A549 (cell line): ENCODE data around the gene TPBGL. TPM values are rescaled to one million over a fixed set of nuclear protein-coding genes. Genes with fewer than 3 reads are reported as not detected.

Experiments
- ATAC-seq, 2 experiments: fragments of 200-7000 bp in 1 of 2; fragments of >200 bp in 1 of 2; cut with Nextera tagmentation in 1 of 2; cut with Tn5 transposase in 1 of 2; 3 replicates each; pipeline versions ENCODE4 v1.8.0 to v1.9.1; 2018 to 2020; ENCODE audit warnings: mild to moderate bottlenecking in 1 of 2, moderate library complexity in 1 of 2
- CTCF ChIA-PET: fragments of 300-600 bp; sonication (Branson Sonifier 250); formaldehyde crosslinking; extraction: SDS; loops from one replicate; lab custom pipeline; 2021; ENCODE audit warnings: antibody characterized with exemption, inconsistent platforms; lab: Yijun Ruan, JAX
- POLR2A ChIA-PET: fragments of 350-600 bp; formaldehyde crosslinking; extraction: SDS; loops from one replicate; lab custom pipeline; 2021; ENCODE audit warnings: antibody characterized with exemption, inconsistent platforms; lab: Yijun Ruan, JAX
- DNase-seq, 2 experiments: peaks; one replicate each; pipeline versions ENCODE4 v3.0.0 to v3.0.0-alpha.2; 2011 to 2016; ENCODE audit warnings: low read depth in 1 of 2, low spot score in 1 of 2
- FAIRE-seq: peaks from 2 replicates; lab custom pipeline; 2011; peaks lifted over from hg19 to GRCh38; lab: Jason Lieb, UNC
- H3K27ac ChIP-seq, 2 experiments: fragments of >200 bp; sonication (Bioruptor Twin); formaldehyde crosslinking; 3 replicates each; pipeline ENCODE4 v1.5.1; 2016 to 2017
- H3K4me1 ChIP-seq: fragments of >200 bp; sonication (Bioruptor Twin); formaldehyde crosslinking; 3 replicates; pipeline ENCODE4 v1.6.1; 2016
- H3K4me2 ChIP-seq: fragments of >200 bp; sonication (Bioruptor Twin); formaldehyde crosslinking; 3 replicates; pipeline ENCODE4 v1.6.1; 2016
- H3K4me3 ChIP-seq: fragments of >200 bp; sonication (Bioruptor Twin); formaldehyde crosslinking; 3 replicates; pipeline ENCODE4 v1.5.1; 2016
- H3K9me3 ChIP-seq: fragments of >200 bp; sonication (Bioruptor Twin); formaldehyde crosslinking; 3 replicates; pipeline ENCODE4 v1.6.1; 2016
- CBX2 ChIP-seq: fragments of 200-600 bp; sonication (generic); IDR thresholded peaks from 2 replicates; pipeline ENCODE4 v1.6.1; 2016; ENCODE audit warnings: low read depth, mild to moderate bottlenecking, borderline replicate concordance
- CEBPB ChIP-seq, 2 experiments: fragments of >200 bp in 1 of 2; sonication (Bioruptor Twin) in 1 of 2; formaldehyde crosslinking in 1 of 2; IDR thresholded peaks; 2 replicates each; pipeline ENCODE4 v1.6.1; 2012 to 2016
- CHD4 ChIP-seq: fragments of 200-600 bp; sonication (generic); IDR thresholded peaks from 2 replicates; pipeline ENCODE4 v1.6.1; 2016; ENCODE audit warnings: antibody characterized with exemption, mild to moderate bottlenecking, borderline replicate concordance
- EHMT2 ChIP-seq: fragments of 200-600 bp; sonication (generic); IDR thresholded peaks from 2 replicates; pipeline ENCODE4 v1.6.1; 2016; ENCODE audit warnings: antibody characterized with exemption, low read depth, mild to moderate bottlenecking, moderate library complexity
- ESRRA ChIP-seq: fragments of 150-350 bp; IDR thresholded peaks from 2 replicates; pipeline ENCODE4 v1.6.1; 2014; ENCODE audit warnings: mild to moderate bottlenecking, low read length, borderline replicate concordance
- FOXS1 ChIP-seq: fragments of 250-450 bp; sonication (Bioruptor Pico); IDR thresholded peaks from 2 replicates; pipeline ENCODE4 v1.5.0; 2020; ENCODE audit warnings: mild to moderate bottlenecking, moderate library complexity
- HOXB13 ChIP-seq: fragments of 250-450 bp; sonication (Bioruptor Pico); IDR thresholded peaks from 2 replicates; pipeline ENCODE4 v1.5.0; 2020; ENCODE audit warnings: low read depth, mild to moderate bottlenecking, moderate library complexity
- HOXB5 ChIP-seq: fragments of 250-450 bp; sonication (Bioruptor Pico); IDR thresholded peaks from 2 replicates; pipeline ENCODE4 v1.5.0; 2020; ENCODE audit warnings: mild to moderate bottlenecking, moderate library complexity
- JUN ChIP-seq, 2 experiments: fragments of >200 bp; sonication (Bioruptor Twin); formaldehyde crosslinking; IDR thresholded peaks; 2 replicates in 1 of 2; 3 replicates in 1 of 2; pipeline ENCODE4 v1.6.1; 2016 to 2017
- KDM5A ChIP-seq: fragments of 200-600 bp; sonication (generic); IDR thresholded peaks from 2 replicates; pipeline ENCODE4 v1.6.1; 2016; ENCODE audit warnings: antibody characterized with exemption, mild to moderate bottlenecking
- NPAS2 ChIP-seq: fragments of 250-450 bp; sonication (Bioruptor Pico); IDR thresholded peaks from 2 replicates; pipeline ENCODE4 v1.8.0; 2022; ENCODE audit warnings: mild to moderate bottlenecking, moderate library complexity, borderline replicate concordance
- RCOR1 ChIP-seq: fragments of 150-350 bp; IDR thresholded peaks from 2 replicates; pipeline ENCODE4 v1.6.1; 2014; ENCODE audit warnings: antibody characterized with exemption, low read length, low read depth
- ZFP36 ChIP-seq: fragments of 450-650 bp; IDR thresholded peaks from 2 replicates; pipeline ENCODE4 v1.6.1; 2014; ENCODE audit warnings: borderline replicate concordance; ENCODE audit not compliant: partially characterized antibody
- WGBS: methylation state at CpG from one replicate; pipeline ENCODE4 v1.1.6; 2017; ENCODE audit errors: missing lambda C conversion rate; 5-methylcytosine and 5-hydroxymethylcytosine counted together
- polyA plus RNA-seq, 4 experiments: library from polyadenylated mRNA; depleted of rRNA in 3 of 4; stranded (reverse); fragments of >200 nt; fragmentation: RNase III in 1 of 4; extraction: RNeasy Plus Mini Kit Qiagen cat#74134 plus additional on column Dnase treatment in 1 of 4; gene quantifications; 2 replicates in 3 of 4; 3 replicates in 1 of 4; pipeline ENCODE4 v1.2.3, GENCODE V29; 2011 to 2017
- TF ChIP-seq, protein P1 (sequence below): fragments of >200 bp; sonication (Bioruptor Twin); formaldehyde crosslinking; IDR thresholded peaks from 3 replicates; pipeline ENCODE4 v1.5.1; 2016
- TF ChIP-seq, protein P2 (sequence below): fragments of 200-600 bp; sonication (generic); IDR thresholded peaks from 2 replicates; pipeline ENCODE4 v1.6.1; 2016; ENCODE audit warnings: antibody characterized with exemption, mild to moderate bottlenecking, moderate library complexity
- TF ChIP-seq, protein P3 (sequence below): fragments of 250-450 bp; sonication (Bioruptor Pico); IDR thresholded peaks from 2 replicates; pipeline ENCODE4 v1.5.0; 2021; ENCODE audit warnings: mild to moderate bottlenecking, moderate library complexity, borderline replicate concordance
- TF ChIP-seq, protein P4 (sequence below): fragments of >200 bp; sonication (Bioruptor Twin); formaldehyde crosslinking; IDR thresholded peaks from 2 replicates; pipeline ENCODE4 v1.6.1; 2016

TPBGL gene
- polyA plus RNA-seq, 2 of the 4 experiments (the other 2 are of a cell fraction): 0.03 to 0.12 TPM

DNA sequence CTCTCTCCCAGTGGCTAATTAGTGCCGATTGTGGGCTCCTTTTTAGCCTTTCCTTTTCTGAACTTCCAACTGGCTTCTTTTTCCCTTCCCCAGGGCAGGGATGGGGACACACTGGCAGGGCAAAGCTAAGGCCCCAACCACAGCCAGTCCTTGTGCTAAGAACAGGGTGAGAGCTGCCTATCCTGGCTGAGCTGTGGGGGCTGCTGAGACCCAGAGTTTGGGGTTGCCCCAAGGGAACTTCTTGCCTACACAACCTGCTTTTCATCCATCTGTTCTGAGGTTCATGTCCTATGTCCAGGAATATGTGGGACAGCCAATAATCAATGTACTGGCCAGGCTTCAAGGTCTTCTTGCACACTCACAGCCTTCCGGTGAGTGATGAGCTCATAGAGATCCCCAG lies 10.0 kb upstream of the TPBGL start:
- Histone ChIP-seq H3K4me3 (no peak overlapping the region), H3K27ac (no peak overlapping the region), H3K4me2 (no peak overlapping the region), H3K4me1 (no peaks in the 10 kb centered on the region), H3K9me3 (no peaks in the 10 kb centered on the region)
- TF ChIP-seq, protein P1, sequence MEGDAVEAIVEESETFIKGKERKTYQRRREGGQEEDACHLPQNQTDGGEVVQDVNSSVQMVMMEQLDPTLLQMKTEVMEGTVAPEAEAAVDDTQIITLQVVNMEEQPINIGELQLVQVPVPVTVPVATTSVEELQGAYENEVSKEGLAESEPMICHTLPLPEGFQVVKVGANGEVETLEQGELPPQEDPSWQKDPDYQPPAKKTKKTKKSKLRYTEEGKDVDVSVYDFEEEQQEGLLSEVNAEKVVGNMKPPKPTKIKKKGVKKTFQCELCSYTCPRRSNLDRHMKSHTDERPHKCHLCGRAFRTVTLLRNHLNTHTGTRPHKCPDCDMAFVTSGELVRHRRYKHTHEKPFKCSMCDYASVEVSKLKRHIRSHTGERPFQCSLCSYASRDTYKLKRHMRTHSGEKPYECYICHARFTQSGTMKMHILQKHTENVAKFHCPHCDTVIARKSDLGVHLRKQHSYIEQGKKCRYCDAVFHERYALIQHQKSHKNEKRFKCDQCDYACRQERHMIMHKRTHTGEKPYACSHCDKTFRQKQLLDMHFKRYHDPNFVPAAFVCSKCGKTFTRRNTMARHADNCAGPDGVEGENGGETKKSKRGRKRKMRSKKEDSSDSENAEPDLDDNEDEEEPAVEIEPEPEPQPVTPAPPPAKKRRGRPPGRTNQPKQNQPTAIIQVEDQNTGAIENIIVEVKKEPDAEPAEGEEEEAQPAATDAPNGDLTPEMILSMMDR: no peak
- TF ChIP-seq JUN (IDR thresholded peaks at IDR 0.05) (no peak), CBX2 (no peak), CEBPB (IDR thresholded peaks at IDR 0.05) (no peak), NPAS2 (CRISPR knock-in tag) (no peak), ESRRA (no peak), FOXS1 (CRISPR knock-in tag) (no peak)
- TF ChIP-seq, protein P2, sequence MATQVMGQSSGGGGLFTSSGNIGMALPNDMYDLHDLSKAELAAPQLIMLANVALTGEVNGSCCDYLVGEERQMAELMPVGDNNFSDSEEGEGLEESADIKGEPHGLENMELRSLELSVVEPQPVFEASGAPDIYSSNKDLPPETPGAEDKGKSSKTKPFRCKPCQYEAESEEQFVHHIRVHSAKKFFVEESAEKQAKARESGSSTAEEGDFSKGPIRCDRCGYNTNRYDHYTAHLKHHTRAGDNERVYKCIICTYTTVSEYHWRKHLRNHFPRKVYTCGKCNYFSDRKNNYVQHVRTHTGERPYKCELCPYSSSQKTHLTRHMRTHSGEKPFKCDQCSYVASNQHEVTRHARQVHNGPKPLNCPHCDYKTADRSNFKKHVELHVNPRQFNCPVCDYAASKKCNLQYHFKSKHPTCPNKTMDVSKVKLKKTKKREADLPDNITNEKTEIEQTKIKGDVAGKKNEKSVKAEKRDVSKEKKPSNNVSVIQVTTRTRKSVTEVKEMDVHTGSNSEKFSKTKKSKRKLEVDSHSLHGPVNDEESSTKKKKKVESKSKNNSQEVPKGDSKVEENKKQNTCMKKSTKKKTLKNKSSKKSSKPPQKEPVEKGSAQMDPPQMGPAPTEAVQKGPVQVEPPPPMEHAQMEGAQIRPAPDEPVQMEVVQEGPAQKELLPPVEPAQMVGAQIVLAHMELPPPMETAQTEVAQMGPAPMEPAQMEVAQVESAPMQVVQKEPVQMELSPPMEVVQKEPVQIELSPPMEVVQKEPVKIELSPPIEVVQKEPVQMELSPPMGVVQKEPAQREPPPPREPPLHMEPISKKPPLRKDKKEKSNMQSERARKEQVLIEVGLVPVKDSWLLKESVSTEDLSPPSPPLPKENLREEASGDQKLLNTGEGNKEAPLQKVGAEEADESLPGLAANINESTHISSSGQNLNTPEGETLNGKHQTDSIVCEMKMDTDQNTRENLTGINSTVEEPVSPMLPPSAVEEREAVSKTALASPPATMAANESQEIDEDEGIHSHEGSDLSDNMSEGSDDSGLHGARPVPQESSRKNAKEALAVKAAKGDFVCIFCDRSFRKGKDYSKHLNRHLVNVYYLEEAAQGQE: no peak
- 0% methylated on average over 2 of the region's 2 CpGs for WGBS
- ATAC-seq (no peak), FAIRE-seq (no peak), DNase-seq (no peak)
- ChIA-PET CTCF (interaction anchor here (1.2 to 12.3 kb wide), 6 partner anchors 8 to 208 kb away, joined by 5 to 123 read pairs (median 15); partner anchors contain the start of gene TPBGL), POLR2A (no interaction called here)

DNA sequence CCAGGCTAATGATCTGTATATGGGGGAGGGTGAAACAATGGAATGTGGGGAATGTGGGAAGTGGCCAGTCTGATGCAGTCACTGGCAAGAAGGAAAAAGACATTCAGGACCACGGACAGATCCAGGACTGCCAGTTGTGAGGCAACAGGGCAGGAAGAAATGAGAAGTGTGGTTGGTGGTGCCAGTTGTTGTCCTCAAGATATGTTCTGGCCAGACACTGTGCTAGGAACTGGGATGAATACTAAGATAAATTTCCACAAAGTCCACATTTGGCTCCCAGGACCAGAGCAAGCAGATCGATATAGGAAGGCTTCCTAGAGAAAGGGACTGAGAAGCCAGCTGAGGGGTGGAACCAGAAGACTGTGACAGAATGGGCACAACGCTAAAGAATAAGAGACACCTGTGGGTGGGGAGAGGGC lies 6.8 kb upstream of the TPBGL start:
- H3K4me2 ChIP-seq: no peak overlapping the region

More for the DNA sequence above, 6.8 kb upstream of the TPBGL start:
- FAIRE-seq: peak; percentile 43
- no peaks in the 10 kb centered on the region for H3K9me3 ChIP-seq
- peak; percentile 30 to 46; a peak in 1 of 6 replicates for ATAC-seq
- no peak overlapping the region for H3K4me3 ChIP-seq
- ChIA-PET POLR2A (no interaction called here), CTCF (interaction anchor here (1.1 to 19.6 kb wide), 9 partner anchors 8 to 305 kb away, joined by 3 to 445 read pairs (median 8); partner anchors contain the start of gene TPBGL)
- H3K4me1 ChIP-seq: no peaks in the 10 kb centered on the region
- WGBS: 23% methylated on average over 3 of the region's 3 CpGs
- TF ChIP-seq HOXB5 (peak; percentile 57; the same call in 1 of the 2 replicates), FOXS1 (CRISPR knock-in tag) (no peak), ZFP36 (no peak), KDM5A (no peak), RCOR1 (no peak), CHD4 (no peak), HOXB13 (CRISPR knock-in tag) (no peak), EHMT2 (peak; percentile 87), ESRRA (no peak)
- TF ChIP-seq, protein P3, sequence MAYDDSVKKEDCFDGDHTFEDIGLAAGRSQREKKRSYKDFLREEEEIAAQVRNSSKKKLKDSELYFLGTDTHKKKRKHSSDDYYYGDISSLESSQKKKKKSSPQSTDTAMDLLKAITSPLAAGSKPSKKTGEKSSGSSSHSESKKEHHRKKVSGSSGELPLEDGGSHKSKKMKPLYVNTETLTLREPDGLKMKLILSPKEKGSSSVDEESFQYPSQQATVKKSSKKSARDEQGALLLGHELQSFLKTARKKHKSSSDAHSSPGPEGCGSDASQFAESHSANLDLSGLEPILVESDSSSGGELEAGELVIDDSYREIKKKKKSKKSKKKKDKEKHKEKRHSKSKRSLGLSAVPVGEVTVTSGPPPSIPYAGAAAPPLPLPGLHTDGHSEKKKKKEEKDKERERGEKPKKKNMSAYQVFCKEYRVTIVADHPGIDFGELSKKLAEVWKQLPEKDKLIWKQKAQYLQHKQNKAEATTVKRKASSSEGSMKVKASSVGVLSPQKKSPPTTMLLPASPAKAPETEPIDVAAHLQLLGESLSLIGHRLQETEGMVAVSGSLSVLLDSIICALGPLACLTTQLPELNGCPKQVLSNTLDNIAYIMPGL (CRISPR knock-in tag): no peak
- TF ChIP-seq, protein P4, sequence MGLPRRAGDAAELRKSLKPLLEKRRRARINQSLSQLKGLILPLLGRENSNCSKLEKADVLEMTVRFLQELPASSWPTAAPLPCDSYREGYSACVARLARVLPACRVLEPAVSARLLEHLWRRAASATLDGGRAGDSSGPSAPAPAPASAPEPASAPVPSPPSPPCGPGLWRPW: no peak
- TF ChIP-seq, protein P2: peak; percentile 96
- peak in 1 of 2 experiments; percentile 46 for DNase-seq
- H3K27ac ChIP-seq: no peak overlapping the region
